ENCODE measurements around the gene ST6GAL1. TPM values are rescaled to one million over a fixed set of nuclear protein-coding genes. Genes with fewer than 3 reads are reported as not detected.

Gene ST6GAL1
- total and polyA plus RNA-seq, 2 of the 8 experiments (the other 6 are each of a cell fraction or from before 2014, with no cell fraction given) = 62.8 to 80.9 TPM

GRCh38 chr3:186991470-186991869 is 61.1 kb downstream of the ST6GAL1 start:
- no peak overlapping the region for H2BK5ac ChIP-seq (ENCODE audit: low read depth, low read length)
- no peak overlapping the region for H3K18ac ChIP-seq (ENCODE audit: extremely low read depth, low read length)
- peaks cover 11% of the 10 kb centered on the region for H3K79me1 ChIP-seq (ENCODE audit: low read depth, low read length)
- no peak overlapping the region for H3K9ac ChIP-seq (replicated peaks in 1 of 4; ENCODE audit: extremely low read depth in 1 of 4, low read depth in 3 of 4, low read length in 3 of 4)
- no peak overlapping the region for H2BK120ac ChIP-seq (replicated peaks; ENCODE audit: low read depth, low read length)
- TF ChIP-seq GABPA (IDR thresholded peaks at IDR 0.05; ENCODE audit: borderline replicate concordance, insufficient read depth, low read length) = no peak
- no peak for TF ChIP-seq EZH2 (IDR thresholded peaks at IDR 0.05; ENCODE audit: low read depth, low read length, severe bottlenecking)
- TF ChIP-seq CREB1 (IDR thresholded peaks at IDR 0.05) = no peak
- TF ChIP-seq TAF1 (IDR thresholded peaks at IDR 0.05; ENCODE audit: low read depth, low read length) = no peak
- no peak for TF ChIP-seq RFX5 (IDR thresholded peaks at IDR 0.05; ENCODE audit: borderline replicate concordance, low read depth, low read length)
- no peak for TF ChIP-seq TCF12 (IDR thresholded peaks at IDR 0.05; ENCODE audit: low read depth, low read length)
- TF ChIP-seq SIN3A (conservative IDR thresholded peaks at IDR 0.05 in 1 of 2, IDR thresholded peaks at IDR 0.05 in 1 of 2; ENCODE audit: low read depth in 1 of 2, low read length in 2 of 2) = no peak
- no peak overlapping the region for H2AFZ ChIP-seq (ENCODE audit: low read length)
- H3K79me2 ChIP-seq (ENCODE audit: control insufficient read depth in 1 of 2, insufficient read depth in 2 of 2, low read length in 2 of 2) = peaks cover 0 to 30% of the 10 kb centered on the region in 2 experiments; a peak in 2 of 4 replicates
- H3K27me3 ChIP-seq (replicated peaks in 1 of 4; ENCODE audit: control insufficient read depth in 3 of 4, extremely low read depth in 1 of 4, insufficient read depth in 3 of 4, low read length in 3 of 4) = no peaks in the 10 kb centered on the region
- no peak overlapping the region for H2BK20ac ChIP-seq (ENCODE audit: low read length)
- DNase-seq (ENCODE audit: low read depth in 1 of 2, low spot score in 2 of 2) (no peak), FAIRE-seq (no peak)
- POLR2A ChIA-PET (ENCODE audit: partially characterized antibody) = interaction anchor here (0.9 kb wide), 1 partner anchor 24 kb away, joined by 3 read pairs; no protein-coding TSS in a partner anchor
- H2BK12ac ChIP-seq (ENCODE audit: low read depth, low read length) = no peak overlapping the region
- no peaks in the 10 kb centered on the region for H3K9me3 ChIP-seq (ENCODE audit: insufficient read depth in 2 of 2, low read depth in 1 of 2, low read length in 1 of 2)
- H3K36me3 ChIP-seq (ENCODE audit: control insufficient read depth in 2 of 4, insufficient read depth in 4 of 4, low read length in 3 of 4) = peaks cover 0 to 26% (median 12%) of the 10 kb centered on the region in 4 experiments; a peak in 7 of 8 replicates
- H4K20me1 ChIP-seq (replicated peaks in 1 of 2; ENCODE audit: control insufficient read depth in 1 of 2, insufficient read depth in 2 of 2, low read length in 2 of 2) = peaks cover 0 to 3% of the 10 kb centered on the region in 2 experiments
- H3K4me1 ChIP-seq (replicated peaks in 1 of 4; ENCODE audit: control insufficient read depth in 3 of 4, insufficient read depth in 4 of 4, low read length in 3 of 4) = peaks cover 1 to 6% (median 3%) of the 10 kb centered on the region in 4 experiments; a peak in 6 of 7 replicates
- CTCF ChIA-PET (ENCODE audit: partially characterized antibody) = interaction anchor here (0.6 to 2.0 kb wide), 3 partner anchors 10 to 20 kb away, joined by 3 to 5 read pairs (median 3); no protein-coding TSS in a partner anchor
- H3K4ac ChIP-seq (replicated peaks; ENCODE audit: insufficient read length, low read depth, low read length) = no peak overlapping the region
- H4K5ac ChIP-seq (ENCODE audit: insufficient read length, low read depth, low read length) = no peak overlapping the region
- H3K23me2 ChIP-seq (ENCODE audit: low read depth, low read length) = no peaks in the 10 kb centered on the region
- H3K4me2 ChIP-seq (ENCODE audit: insufficient read depth in 1 of 2, low read depth in 2 of 2, low read length in 2 of 2) = no peak overlapping the region
- H3K56ac ChIP-seq (replicated peaks; ENCODE audit: insufficient read length, low read depth, low read length) = no peak overlapping the region
- H3K23ac ChIP-seq (ENCODE audit: insufficient read length) = no peak overlapping the region
- H4K91ac ChIP-seq (replicated peaks; ENCODE audit: insufficient read length, low read length) = no peak overlapping the region
- H3K14ac ChIP-seq (ENCODE audit: insufficient read length) = no peak overlapping the region
- no peak overlapping the region for H2BK15ac ChIP-seq (ENCODE audit: low read length)
- no peak overlapping the region for H3K27ac ChIP-seq (ENCODE audit: low read depth, low read length)
- WGBS, 2 experiments (ENCODE audit: extremely low coverage in 1 of 2, insufficient coverage in 1 of 2, insufficient read length in 1 of 2, insufficient replicate concordance in 2 of 2, low coverage in 1 of 2, low lambda C conversion rate in 2 of 2, missing lambda C conversion rate in 1 of 2) = 89% methylated on average over 4 of the region's 4 CpGs; no CpG with 5 or more reads in 1 of the 2 experiments
- no peak overlapping the region for H4K8ac ChIP-seq (ENCODE audit: extremely low read depth, insufficient read depth, low read length)
- H2AK5ac ChIP-seq (ENCODE audit: low read depth, low read length) = no peak overlapping the region
- H3K4me3 ChIP-seq (ENCODE audit: extremely low read depth in 1 of 4, insufficient read depth in 2 of 4, low read depth in 3 of 4, low read length in 4 of 4) = no peak overlapping the region

Data from H1 (cell line).